Measurements from ENCODE around the gene NFATC3.
"Not testable (repeated sequence)": the region's sequence is repeated elsewhere in the genome, so short reads cannot be mapped to it uniquely, and the experiment has no call there.

NFATC3 gene

DNA sequence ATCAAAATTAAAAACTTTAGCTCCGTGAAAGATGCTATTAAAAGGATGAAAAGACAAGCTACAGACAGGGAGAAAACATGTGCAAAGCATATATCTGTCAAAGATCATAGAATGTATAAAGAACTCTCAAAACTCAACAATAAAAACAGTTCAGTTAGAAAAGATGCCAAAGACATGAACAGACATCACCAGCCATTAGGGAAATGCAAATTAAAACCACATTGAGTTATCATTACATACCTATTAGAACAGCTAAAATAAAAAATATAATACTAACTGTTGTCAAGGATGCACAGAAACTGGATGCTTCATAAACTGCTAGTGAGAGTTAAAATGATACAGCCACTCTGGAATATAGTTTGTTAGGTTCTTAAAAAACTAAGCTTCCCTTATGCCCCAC is 58.8 kb downstream of the NFATC3 start:
- TF ChIP-seq, protein P1, sequence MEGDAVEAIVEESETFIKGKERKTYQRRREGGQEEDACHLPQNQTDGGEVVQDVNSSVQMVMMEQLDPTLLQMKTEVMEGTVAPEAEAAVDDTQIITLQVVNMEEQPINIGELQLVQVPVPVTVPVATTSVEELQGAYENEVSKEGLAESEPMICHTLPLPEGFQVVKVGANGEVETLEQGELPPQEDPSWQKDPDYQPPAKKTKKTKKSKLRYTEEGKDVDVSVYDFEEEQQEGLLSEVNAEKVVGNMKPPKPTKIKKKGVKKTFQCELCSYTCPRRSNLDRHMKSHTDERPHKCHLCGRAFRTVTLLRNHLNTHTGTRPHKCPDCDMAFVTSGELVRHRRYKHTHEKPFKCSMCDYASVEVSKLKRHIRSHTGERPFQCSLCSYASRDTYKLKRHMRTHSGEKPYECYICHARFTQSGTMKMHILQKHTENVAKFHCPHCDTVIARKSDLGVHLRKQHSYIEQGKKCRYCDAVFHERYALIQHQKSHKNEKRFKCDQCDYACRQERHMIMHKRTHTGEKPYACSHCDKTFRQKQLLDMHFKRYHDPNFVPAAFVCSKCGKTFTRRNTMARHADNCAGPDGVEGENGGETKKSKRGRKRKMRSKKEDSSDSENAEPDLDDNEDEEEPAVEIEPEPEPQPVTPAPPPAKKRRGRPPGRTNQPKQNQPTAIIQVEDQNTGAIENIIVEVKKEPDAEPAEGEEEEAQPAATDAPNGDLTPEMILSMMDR (IDR thresholded peaks at IDR 0.05; ENCODE audit: low read depth, low read length, missing control alignments): no peak

DNA sequence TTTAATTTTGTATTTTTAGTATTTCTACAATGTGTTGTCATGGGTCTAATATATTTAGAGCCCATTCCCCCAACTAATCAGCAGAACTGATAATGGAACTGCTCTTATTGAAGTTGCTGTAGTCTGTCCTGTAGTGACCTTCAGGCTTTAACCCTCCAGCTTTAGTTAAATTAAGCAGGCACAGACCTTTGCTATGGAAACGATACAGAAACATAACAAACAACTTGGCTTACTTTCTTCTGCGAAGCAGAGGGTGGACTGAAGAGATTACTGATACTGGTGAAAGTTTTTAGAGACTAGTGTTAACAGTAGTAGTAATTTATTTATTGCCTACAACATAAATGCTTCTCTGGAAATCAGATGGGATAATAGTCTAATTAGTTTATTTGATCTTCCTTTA is 61.4 kb downstream of the NFATC3 start:
- no peak overlapping the region for H3K4me3 ChIP-seq (ENCODE audit: low read depth, low read length)
- TF ChIP-seq, protein P1 (IDR thresholded peaks at IDR 0.05; ENCODE audit: low read depth, low read length, missing control alignments): no peak
- no peak for DNase-seq (ENCODE audit: low read depth)

More for the DNA sequence above, 58.8 kb downstream of the NFATC3 start:
- H3K4me3 ChIP-seq (ENCODE audit: low read depth, low read length): no peak overlapping the region
- DNase-seq (ENCODE audit: low read depth): no peak

DNA sequence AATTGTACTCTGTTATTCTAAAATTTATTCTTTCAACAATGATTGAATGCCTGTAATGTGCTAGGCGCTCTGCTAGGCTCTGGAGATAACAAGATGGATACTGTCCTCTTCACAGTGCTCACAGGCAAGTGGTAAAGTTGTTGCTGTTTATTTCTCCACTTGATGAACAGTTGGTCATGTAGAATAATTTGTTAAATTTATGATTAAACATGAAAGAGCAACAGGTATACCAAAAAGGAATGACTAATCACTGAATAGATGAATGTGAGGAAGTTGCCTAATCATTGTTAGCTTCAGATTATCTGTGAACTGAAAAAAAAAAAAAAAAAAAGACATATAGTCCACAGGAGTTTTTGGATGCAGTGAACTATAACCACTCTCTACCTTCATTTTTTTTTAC is 62.3 kb downstream of the NFATC3 start:
- TF ChIP-seq, protein P1 (IDR thresholded peaks at IDR 0.05; ENCODE audit: low read depth, low read length, missing control alignments): no peak
- no peak for DNase-seq (ENCODE audit: low read depth)
- H3K4me3 ChIP-seq (ENCODE audit: low read depth, low read length): no peak overlapping the region

DNA sequence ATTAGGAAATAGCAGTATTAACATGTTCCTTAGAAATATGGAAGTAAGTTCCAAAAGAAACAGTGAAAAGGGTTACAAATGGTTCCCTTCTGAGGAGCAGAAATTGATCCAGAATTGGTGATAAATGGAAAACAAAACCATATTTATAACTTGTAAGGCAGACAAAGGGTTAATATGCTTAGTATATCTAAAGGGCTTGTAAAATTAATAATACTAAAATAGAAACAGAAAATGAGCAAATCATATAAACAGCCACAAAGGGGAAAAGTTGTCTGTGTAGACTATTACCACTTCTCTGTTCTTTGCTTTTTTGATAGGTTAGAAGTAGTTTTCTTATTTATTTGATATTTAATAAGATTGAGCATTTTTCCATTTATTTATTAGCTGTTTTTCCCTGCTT is 64.4 kb downstream of the NFATC3 start:
- TF ChIP-seq, protein P1 (IDR thresholded peaks at IDR 0.05; ENCODE audit: low read depth, low read length, missing control alignments): no peak
- H3K4me3 ChIP-seq (ENCODE audit: low read depth, low read length): no peak overlapping the region
- no peak for DNase-seq (ENCODE audit: low read depth)

DNA sequence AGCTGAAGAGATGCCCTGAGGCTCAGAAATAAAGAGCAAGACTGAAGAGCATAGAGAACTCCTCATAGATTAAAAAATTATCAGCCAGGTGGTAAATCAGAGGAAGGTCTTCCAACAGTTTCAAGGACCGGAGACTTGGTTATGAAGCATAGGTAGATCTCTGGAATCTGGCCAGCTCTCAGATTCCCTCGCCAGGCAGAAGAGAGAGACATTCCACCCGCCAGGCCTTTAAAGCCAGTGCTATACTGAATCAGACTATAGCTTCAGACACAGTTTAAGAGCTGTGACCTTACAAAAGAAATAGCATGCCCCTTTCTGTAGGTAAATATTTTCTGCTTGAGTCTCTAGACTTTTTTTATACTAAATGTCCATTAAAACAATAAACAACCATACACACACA is 70.3 kb downstream of the NFATC3 start:
- TF ChIP-seq, protein P1 (IDR thresholded peaks at IDR 0.05; ENCODE audit: low read depth, low read length, missing control alignments): no peak
- DNase-seq (ENCODE audit: low read depth): no peak
- H3K4me3 ChIP-seq (ENCODE audit: low read depth, low read length): no peak overlapping the region

DNA sequence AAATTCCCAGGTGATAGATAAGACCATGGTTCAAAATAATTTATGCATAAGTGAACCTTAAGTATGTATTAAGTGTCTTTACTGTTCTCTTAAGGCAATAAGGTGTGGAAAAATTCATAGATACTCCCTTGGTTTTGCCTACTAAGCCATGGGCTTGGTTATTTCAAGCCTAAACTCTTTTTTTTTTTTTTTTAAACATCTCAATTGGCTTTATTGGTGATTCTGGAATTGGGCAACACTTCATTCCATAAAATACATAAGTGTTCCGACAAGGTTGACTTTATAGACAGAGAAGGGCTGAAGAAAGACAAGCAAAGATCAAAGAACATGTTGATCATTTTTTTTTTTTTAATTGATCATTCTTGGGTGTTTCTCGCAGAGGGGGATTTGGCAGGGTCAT is 77.2 kb downstream of the NFATC3 start:
- no peak for DNase-seq (ENCODE audit: low read depth)
- TF ChIP-seq, protein P1 (IDR thresholded peaks at IDR 0.05; ENCODE audit: low read depth, low read length, missing control alignments): no peak
- no peak overlapping the region for H3K4me3 ChIP-seq (ENCODE audit: low read depth, low read length)

DNA sequence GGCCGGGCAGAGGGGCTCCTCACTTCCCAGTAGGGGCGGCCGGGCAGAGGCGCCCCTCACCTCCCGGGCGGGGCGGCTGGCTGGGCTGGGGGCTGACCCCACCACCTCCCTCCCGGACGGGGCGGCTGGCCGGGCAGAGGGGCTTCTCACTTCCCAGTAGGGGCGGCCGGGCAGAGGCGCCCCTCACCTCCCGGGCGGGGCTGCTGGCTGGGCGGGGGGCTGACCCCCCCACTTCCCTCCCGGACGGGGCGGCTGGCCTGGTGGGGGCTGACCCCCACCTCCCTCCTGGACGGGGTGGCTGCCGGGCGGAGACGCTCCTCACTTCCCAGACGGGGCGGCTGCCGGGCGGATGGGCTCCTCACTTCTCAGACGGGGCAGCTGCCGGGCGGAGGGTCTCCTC is 78.1 kb downstream of the NFATC3 start:
- H3K4me3 ChIP-seq (ENCODE audit: low read depth, low read length); DNase-seq (ENCODE audit: low read depth): not testable (repeated sequence)

DNA sequence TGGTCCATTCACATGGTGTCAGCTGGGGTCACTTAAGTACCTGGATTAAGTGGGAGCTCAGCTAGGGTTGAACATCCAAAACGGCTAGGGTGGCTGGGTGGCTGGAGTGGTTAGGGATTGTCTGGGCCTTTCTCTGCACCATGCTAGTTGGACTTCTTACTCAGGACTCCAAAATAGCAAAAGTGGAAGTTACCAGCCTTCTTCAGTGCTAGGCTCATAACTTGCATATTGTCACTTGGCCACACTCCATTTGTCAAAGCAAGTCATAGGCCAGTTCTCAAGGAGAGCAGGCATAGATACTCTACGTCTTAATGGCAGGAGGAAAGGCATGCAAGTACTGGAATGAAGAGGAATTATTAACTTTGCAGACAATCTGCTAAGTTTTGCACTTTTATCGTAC is 81.1 kb downstream of the NFATC3 start:
- TF ChIP-seq, protein P1 (IDR thresholded peaks at IDR 0.05; ENCODE audit: low read depth, low read length, missing control alignments): no peak
- no peak overlapping the region for H3K4me3 ChIP-seq (ENCODE audit: low read depth, low read length)
- DNase-seq (ENCODE audit: low read depth): no peak
